ENCODE measurements around the gene TCEANC2.

GRCh38 chr1:54046671-54047383 lies 6.6 kb upstream of the TCEANC2 start:
- TF ChIP-seq, protein P1, sequence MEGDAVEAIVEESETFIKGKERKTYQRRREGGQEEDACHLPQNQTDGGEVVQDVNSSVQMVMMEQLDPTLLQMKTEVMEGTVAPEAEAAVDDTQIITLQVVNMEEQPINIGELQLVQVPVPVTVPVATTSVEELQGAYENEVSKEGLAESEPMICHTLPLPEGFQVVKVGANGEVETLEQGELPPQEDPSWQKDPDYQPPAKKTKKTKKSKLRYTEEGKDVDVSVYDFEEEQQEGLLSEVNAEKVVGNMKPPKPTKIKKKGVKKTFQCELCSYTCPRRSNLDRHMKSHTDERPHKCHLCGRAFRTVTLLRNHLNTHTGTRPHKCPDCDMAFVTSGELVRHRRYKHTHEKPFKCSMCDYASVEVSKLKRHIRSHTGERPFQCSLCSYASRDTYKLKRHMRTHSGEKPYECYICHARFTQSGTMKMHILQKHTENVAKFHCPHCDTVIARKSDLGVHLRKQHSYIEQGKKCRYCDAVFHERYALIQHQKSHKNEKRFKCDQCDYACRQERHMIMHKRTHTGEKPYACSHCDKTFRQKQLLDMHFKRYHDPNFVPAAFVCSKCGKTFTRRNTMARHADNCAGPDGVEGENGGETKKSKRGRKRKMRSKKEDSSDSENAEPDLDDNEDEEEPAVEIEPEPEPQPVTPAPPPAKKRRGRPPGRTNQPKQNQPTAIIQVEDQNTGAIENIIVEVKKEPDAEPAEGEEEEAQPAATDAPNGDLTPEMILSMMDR (conservative IDR thresholded peaks at IDR 0.05 in 1 of 2, IDR thresholded peaks at IDR 0.05 in 1 of 2; ENCODE audit: extremely low read depth in 1 of 2, insufficient read depth in 1 of 2, low read depth in 1 of 2, low read length in 2 of 2) = no peak
- no peak for TF ChIP-seq EZH2 (IDR thresholded peaks at IDR 0.05; ENCODE audit: borderline replicate concordance, low read length)
